ENCODE results near the gene ATAD3C. TPM values are rescaled to one million over a fixed set of nuclear protein-coding genes. Genes with fewer than 3 reads are reported as not detected.
"Not testable (repeated sequence)": the region's sequence is repeated elsewhere in the genome, so short reads cannot be mapped to it uniquely, and the experiment has no call there.

The ATAD3C gene
- total RNA-seq, 1 experiment from 2014 or later, result 0.05 TPM

GRCh38 chr1:1494311-1494710 lies 44.8 kb downstream of the ATAD3C start:
- DNase-seq (ENCODE audit: extremely low read depth, low read depth), result not testable (repeated sequence)

- not testable (repeated sequence) for DNase-seq (ENCODE audit: extremely low read depth, low read depth)
Observed at GRCh38 chr1:1495461-1495975, 46.0 kb downstream of the ATAD3C start.

- peak; percentile 59 for DNase-seq (ENCODE audit: extremely low read depth, low read depth)
Observed at GRCh38 chr1:1504777-1505365, 55.4 kb downstream of the ATAD3C start.

GRCh38 chr1:1505366-1505798 lies 55.9 kb downstream of the ATAD3C start:
- DNase-seq (ENCODE audit: extremely low read depth, low read depth), result peak; percentile 26

GRCh38 chr1:1505801-1506200 lies 56.3 kb downstream of the ATAD3C start:
- DNase-seq (ENCODE audit: extremely low read depth, low read depth), result not testable (repeated sequence)

- DNase-seq (ENCODE audit: extremely low read depth, low read depth), result no peak
Observed at GRCh38 chr1:1507305-1507704, 57.8 kb downstream of the ATAD3C start.

GRCh38 chr1:1508775-1509464 lies 59.4 kb downstream of the ATAD3C start:
- not testable (repeated sequence) for DNase-seq (ENCODE audit: extremely low read depth, low read depth)

GRCh38 chr1:1509465-1509850 lies 60.0 kb downstream of the ATAD3C start:
- DNase-seq (ENCODE audit: extremely low read depth, low read depth), result not testable (repeated sequence)

GRCh38 chr1:1510912-1511532 lies 61.5 kb downstream of the ATAD3C start:
- DNase-seq (ENCODE audit: extremely low read depth, low read depth), result no peak

GRCh38 chr1:1511533-1512285 lies 62.2 kb downstream of the ATAD3C start, which contains the start of gene ATAD3A:
ATAD3A (plus strand) TSS chr1:1512162; CDS start chr1:1512269, 107 bp downstream.
- peak; percentile 94 for DNase-seq (ENCODE audit: extremely low read depth, low read depth)

GRCh38 chr1:1512425-1512824 lies 62.9 kb downstream of the ATAD3C start:
- DNase-seq (ENCODE audit: extremely low read depth, low read depth), result not testable (repeated sequence)

- DNase-seq (ENCODE audit: extremely low read depth, low read depth), result not testable (repeated sequence)
Observed at GRCh38 chr1:1513675-1514074, 64.2 kb downstream of the ATAD3C start.

GRCh38 chr1:1514376-1514775 lies 64.9 kb downstream of the ATAD3C start:
- not testable (repeated sequence) for DNase-seq (ENCODE audit: extremely low read depth, low read depth)

- DNase-seq (ENCODE audit: extremely low read depth, low read depth), result not testable (repeated sequence)
Observed at GRCh38 chr1:1516923-1517322, 67.4 kb downstream of the ATAD3C start.

- DNase-seq (ENCODE audit: extremely low read depth, low read depth), result no peak
Observed at GRCh38 chr1:1517973-1518620, 68.6 kb downstream of the ATAD3C start.

- not testable (repeated sequence) for DNase-seq (ENCODE audit: extremely low read depth, low read depth)
Observed at GRCh38 chr1:1518621-1519007, 69.1 kb downstream of the ATAD3C start.

Measured in NCI-H460 (cell line).